ENCODE results near the gene TELO2. TPM values are rescaled to one million over a fixed set of nuclear protein-coding genes. Genes with fewer than 3 reads are reported as not detected.

Gene TELO2
- total RNA-seq, 1 experiment from 2014 or later: 65.4 TPM

- DNase-seq (ENCODE audit: low read depth, low spot score) (no peak), ATAC-seq (no peak)
- Histone ChIP-seq H3K4me1 (ENCODE audit: control insufficient read depth, insufficient read depth, low read length) (peaks cover 28% of the 10 kb centered on the region), H3K36me3 (ENCODE audit: control insufficient read depth, insufficient read depth, low read length) (no peaks in the 10 kb centered on the region; the same call in 1 of the 2 replicates), H3K4me3 (ENCODE audit: low read depth in 2 of 2, low read length in 2 of 2) (peak overlapping the region in 1 of 2 experiments; percentile 32; a peak in 2 of 4 replicates), H3K27ac (ENCODE audit: low read length) (no peak overlapping the region; the same call in 1 of the 2 replicates), H3K27me3 (ENCODE audit: control insufficient read depth, insufficient read depth, low read length) (no peaks in the 10 kb centered on the region), H3K9me3 (ENCODE audit: control insufficient read depth, insufficient read depth, low read depth, low read length) (no peaks in the 10 kb centered on the region)
- intact Hi-C loops (cut with micrococcal nuclease; ENCODE audit: unreplicated experiment) (no loop called here), in situ Hi-C loops (cut with HindIII; ENCODE audit: low pct_unique_long_range_greater_than_20kb, low sequenced_read_pairs) (no loop called here)
- no TSS peak for BruUV-seq (replicated peaks)
- CTCF ChIA-PET: no interaction called here
- POLR2A ChIA-PET: interaction anchor here (0.7 kb wide), 1 partner anchor 20 kb away, joined by 14 read pairs; the partner anchor contains the start of gene TELO2
- TF ChIP-seq REST (IDR thresholded peaks at IDR 0.05; ENCODE audit: insufficient read depth in 1 of 2, low read depth in 2 of 2, low read length in 1 of 2): no peak
Observed at GRCh38 chr16:1472974-1473373, 20.2 kb upstream of the TELO2 start.

- DNase-seq (ENCODE audit: low read depth, low spot score): no peak
- CTCF ChIA-PET: no interaction called here
Observed at GRCh38 chr16:1474082-1474795, 18.9 kb upstream of the TELO2 start.

More at GRCh38 chr16:1474082-1474795, 18.9 kb upstream of the TELO2 start:
- TSS peak; percentile 67 for BruUV-seq (replicated peaks)
- Histone ChIP-seq H3K36me3 (ENCODE audit: control insufficient read depth, insufficient read depth, low read length) (no peaks in the 10 kb centered on the region; the same call in 1 of the 2 replicates), H3K4me1 (ENCODE audit: control insufficient read depth, insufficient read depth, low read length) (peaks cover 28% of the 10 kb centered on the region), H3K4me3 (ENCODE audit: low read depth in 2 of 2, low read length in 2 of 2) (peak overlapping the region; percentile 71 to 77), H3K9me3 (ENCODE audit: control insufficient read depth, insufficient read depth, low read depth, low read length) (no peaks in the 10 kb centered on the region), H3K27me3 (ENCODE audit: control insufficient read depth, insufficient read depth, low read length) (no peaks in the 10 kb centered on the region), H3K27ac (ENCODE audit: low read length) (peak overlapping the region; percentile 80)
- in situ Hi-C loops (cut with HindIII; ENCODE audit: low pct_unique_long_range_greater_than_20kb, low sequenced_read_pairs) (no loop called here), intact Hi-C loops (cut with micrococcal nuclease; ENCODE audit: unreplicated experiment) (no loop called here)
- TF ChIP-seq CTCF (IDR thresholded peaks at IDR 0.05): no peak
- TF ChIP-seq REST (IDR thresholded peaks at IDR 0.05; ENCODE audit: insufficient read depth in 1 of 2, low read depth in 2 of 2, low read length in 1 of 2): no peak
- POLR2A ChIA-PET: interaction anchor here (0.7 kb wide), 1 partner anchor 53 kb away, joined by 6 read pairs; no protein-coding TSS in a partner anchor
- peak; percentile 36; the same call in 1 of the 2 replicates for ATAC-seq
